Keratinocyte (primary cell): Measurements from ENCODE around the gene TAS1R2.
A peak's percentile ranks its signal among the peaks of the same experiment; 100 is the strongest.

Source experiments
- EZH2 ChIP-seq: IDR thresholded peaks from one replicate; pipeline ENCODE4 v1.6.1; 2012; ENCODE audit warnings: inconsistent platforms, mild to moderate bottlenecking, low read length, moderate library complexity
- TF ChIP-seq, protein P1 (sequence below), 3 experiments: IDR thresholded peaks in 1 of 3; conservative IDR thresholded peaks in 1 of 3; optimal IDR thresholded peaks in 1 of 3; 2 replicates in 2 of 3; 3 replicates in 1 of 3; pipeline versions ENCODE3 to v1.5.1; 2011; ENCODE audit warnings: low read length in 3 of 3, mild to moderate bottlenecking in 3 of 3, moderate library complexity in 2 of 3, control low read depth in 1 of 3, inconsistent platforms in 1 of 3; ENCODE audit not compliant: insufficient read depth in 2 of 3; ENCODE audit errors: extremely low read depth in 1 of 3

DNA sequence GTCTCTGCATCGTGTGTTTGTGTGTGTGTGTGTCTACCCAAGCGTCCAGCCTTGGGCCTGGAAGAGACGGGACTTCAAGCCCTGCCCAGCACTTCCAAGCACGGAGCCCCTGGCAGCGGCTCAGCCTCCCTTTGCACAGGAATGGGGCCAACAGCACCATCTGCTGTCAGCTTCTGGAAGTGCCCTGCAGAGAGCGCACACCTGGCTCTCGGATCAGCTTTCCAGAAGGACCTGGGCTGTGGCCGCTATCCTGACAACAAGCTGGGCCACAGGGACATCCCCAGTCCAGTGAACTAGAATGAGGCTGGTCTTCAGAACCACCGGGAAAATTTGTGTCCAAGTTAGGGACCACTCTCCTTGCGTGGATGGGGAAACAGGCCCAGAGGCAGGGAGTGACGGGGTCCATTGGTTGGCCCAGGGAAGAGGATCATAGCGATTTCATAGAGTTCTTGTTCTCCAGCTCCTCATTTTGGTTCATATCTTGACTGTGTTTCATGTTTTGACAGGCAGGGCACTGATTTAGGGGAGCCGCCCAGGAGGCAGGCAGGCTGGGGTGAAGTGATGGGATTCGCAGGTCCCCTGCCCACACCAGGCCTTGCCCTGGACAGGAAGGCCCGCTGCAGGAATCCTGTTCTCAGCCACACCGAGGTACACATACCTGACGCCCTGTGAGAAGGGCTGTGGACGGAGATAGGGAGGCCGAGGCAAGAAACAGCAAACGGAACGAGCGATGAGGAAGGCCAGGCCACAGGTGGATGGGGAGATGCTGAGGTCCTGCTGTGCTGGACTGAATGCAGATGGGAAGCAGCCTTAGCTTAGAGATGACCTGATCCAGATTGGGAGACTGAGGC lies 38.4 kb downstream of the TAS1R2 start:
- TF ChIP-seq, protein P1, sequence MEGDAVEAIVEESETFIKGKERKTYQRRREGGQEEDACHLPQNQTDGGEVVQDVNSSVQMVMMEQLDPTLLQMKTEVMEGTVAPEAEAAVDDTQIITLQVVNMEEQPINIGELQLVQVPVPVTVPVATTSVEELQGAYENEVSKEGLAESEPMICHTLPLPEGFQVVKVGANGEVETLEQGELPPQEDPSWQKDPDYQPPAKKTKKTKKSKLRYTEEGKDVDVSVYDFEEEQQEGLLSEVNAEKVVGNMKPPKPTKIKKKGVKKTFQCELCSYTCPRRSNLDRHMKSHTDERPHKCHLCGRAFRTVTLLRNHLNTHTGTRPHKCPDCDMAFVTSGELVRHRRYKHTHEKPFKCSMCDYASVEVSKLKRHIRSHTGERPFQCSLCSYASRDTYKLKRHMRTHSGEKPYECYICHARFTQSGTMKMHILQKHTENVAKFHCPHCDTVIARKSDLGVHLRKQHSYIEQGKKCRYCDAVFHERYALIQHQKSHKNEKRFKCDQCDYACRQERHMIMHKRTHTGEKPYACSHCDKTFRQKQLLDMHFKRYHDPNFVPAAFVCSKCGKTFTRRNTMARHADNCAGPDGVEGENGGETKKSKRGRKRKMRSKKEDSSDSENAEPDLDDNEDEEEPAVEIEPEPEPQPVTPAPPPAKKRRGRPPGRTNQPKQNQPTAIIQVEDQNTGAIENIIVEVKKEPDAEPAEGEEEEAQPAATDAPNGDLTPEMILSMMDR (optimal IDR thresholded peaks at IDR 0.05 in 1 of 3, IDR thresholded peaks at IDR 0.05 in 1 of 3, conservative IDR thresholded peaks at IDR 0.05 in 1 of 3; ENCODE audit: extremely low read depth in 1 of 3, insufficient read depth in 2 of 3, low read length in 3 of 3), result peak; percentile 93 to 98 (median 95)
- no peak for TF ChIP-seq EZH2
